Gastrocnemius medialis (tissue), 4 donors: Measurements from ENCODE around the gene RCVRN. TPM values are rescaled to one million over a fixed set of nuclear protein-coding genes. Genes with fewer than 3 reads are reported as not detected.

Source experiments
- ATAC-seq, 2 donors: fragments of 150-250 bp; one replicate each; pipeline ENCODE4 v1.9.1; 2016
- DNase-seq, 2 donors: peaks; one replicate each; pipeline ENCODE4 v3.0.0-alpha.2; 2019
- H3K27ac ChIP-seq, 4 donors: fragments of 200-600 bp; sonication (generic); 1 replicate in 1 of 4; 2 replicates in 3 of 4; pipeline ENCODE4 v1.5.1; 2016 to 2018; ENCODE audit warnings: mild to moderate bottlenecking in 2 of 4, moderate library complexity in 1 of 4
- H3K27me3 ChIP-seq, 3 donors: fragments of 200-600 bp; sonication (generic) in 2 of 3; 1 replicate in 1 of 3; 2 replicates in 2 of 3; pipeline versions ENCODE4 v1.5.1 to v1.6.0; 2016 to 2019; ENCODE audit warnings: mild to moderate bottlenecking in 1 of 3, moderate library complexity in 1 of 3
- H3K36me3 ChIP-seq, 2 donors: fragments of 200-600 bp; sonication (generic) in 1 of 2; one replicate each; pipeline ENCODE4 v1.5.1; 2017 to 2018
- H3K4me1 ChIP-seq, 2 donors: fragments of 200-600 bp; sonication (generic) in 1 of 2; one replicate each; pipeline ENCODE4 v1.5.1; 2016 to 2017; ENCODE audit warnings: mild to moderate bottlenecking in 2 of 2
- H3K4me3 ChIP-seq, 4 donors: fragments of 200-600 bp; sonication (generic) in 3 of 4; 1 replicate in 1 of 4; 2 replicates in 3 of 4; pipeline ENCODE4 v1.5.1; 2016 to 2019; ENCODE audit warnings: mild to moderate bottlenecking in 2 of 4
- H3K9me3 ChIP-seq, 3 donors: fragments of 200-600 bp; sonication (generic) in 2 of 3; 1 replicate in 1 of 3; 2 replicates in 2 of 3; pipeline ENCODE4 v1.5.1; 2016 to 2019
- POLR2A ChIP-seq, 2 donors: fragments of 450-650 bp; IDR thresholded peaks; one replicate each; pipeline ENCODE4 v1.6.1; 2017; ENCODE audit warnings: antibody characterized with exemption in 2 of 2, mild to moderate bottlenecking in 2 of 2, moderate library complexity in 2 of 2
- in situ Hi-C, 4 donors: fragments of 200-750 bp; cut with MboI; loops; one replicate each; pipeline versions ENCODE4 v1.15.0 to v1.8.0; 2017; ENCODE audit warnings: low sequenced_read_pairs in 4 of 4
- intact Hi-C: fragments of 100-400 bp; cut with DNase I; formaldehyde crosslinking; loops from one replicate; pipeline ENCODE4 v1.15.1; 2023; ENCODE audit warnings: low total_unique reads
- total RNA-seq, 4 donors: library from RNA; depleted of rRNA; stranded (reverse); fragments of >200 nt; gene quantifications; one replicate each; pipeline versions ENCODE4 v1.1.0 to v1.2.3, GENCODE V29; 2016
- TF ChIP-seq, protein P1 (sequence below), 5 experiments: fragments of 450-650 bp in 3 of 5; fragments of 200-600 bp in 2 of 5; sonication (generic) in 2 of 5; IDR thresholded peaks in 4 of 5; conservative IDR thresholded peaks in 1 of 5; 1 replicate in 4 of 5; 2 replicates in 1 of 5; pipeline ENCODE4 v1.5.1; 2016 to 2019; ENCODE audit warnings: antibody characterized with exemption in 5 of 5, mild to moderate bottlenecking in 3 of 5, moderate library complexity in 3 of 5

RCVRN gene
- not detected for total RNA-seq

DNA sequence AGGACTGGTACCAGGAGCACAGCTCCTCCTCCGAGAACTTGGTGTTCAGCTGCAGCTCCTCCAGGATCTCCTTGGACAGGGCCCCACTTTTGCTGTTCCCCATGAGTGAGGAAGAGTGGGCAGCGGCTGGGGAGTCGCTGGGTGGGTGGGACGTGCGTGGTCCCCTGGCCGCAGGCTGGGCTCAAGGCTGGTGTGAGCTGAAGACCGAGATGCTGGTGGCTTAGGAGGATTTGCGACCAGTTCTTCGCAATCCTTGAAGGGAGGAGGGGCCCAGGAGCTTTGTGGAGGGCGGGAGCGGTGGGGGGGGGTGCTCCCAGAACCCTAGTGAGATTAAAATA lies at the start of gene RCVRN:
Gene RCVRN (minus strand): TSS at position 194 of the 338 bp plus-strand sequence. CDS start 91 bp downstream, at position 103.
- TF ChIP-seq, protein P1, sequence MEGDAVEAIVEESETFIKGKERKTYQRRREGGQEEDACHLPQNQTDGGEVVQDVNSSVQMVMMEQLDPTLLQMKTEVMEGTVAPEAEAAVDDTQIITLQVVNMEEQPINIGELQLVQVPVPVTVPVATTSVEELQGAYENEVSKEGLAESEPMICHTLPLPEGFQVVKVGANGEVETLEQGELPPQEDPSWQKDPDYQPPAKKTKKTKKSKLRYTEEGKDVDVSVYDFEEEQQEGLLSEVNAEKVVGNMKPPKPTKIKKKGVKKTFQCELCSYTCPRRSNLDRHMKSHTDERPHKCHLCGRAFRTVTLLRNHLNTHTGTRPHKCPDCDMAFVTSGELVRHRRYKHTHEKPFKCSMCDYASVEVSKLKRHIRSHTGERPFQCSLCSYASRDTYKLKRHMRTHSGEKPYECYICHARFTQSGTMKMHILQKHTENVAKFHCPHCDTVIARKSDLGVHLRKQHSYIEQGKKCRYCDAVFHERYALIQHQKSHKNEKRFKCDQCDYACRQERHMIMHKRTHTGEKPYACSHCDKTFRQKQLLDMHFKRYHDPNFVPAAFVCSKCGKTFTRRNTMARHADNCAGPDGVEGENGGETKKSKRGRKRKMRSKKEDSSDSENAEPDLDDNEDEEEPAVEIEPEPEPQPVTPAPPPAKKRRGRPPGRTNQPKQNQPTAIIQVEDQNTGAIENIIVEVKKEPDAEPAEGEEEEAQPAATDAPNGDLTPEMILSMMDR (IDR thresholded peaks at IDR 0.05 in 4 of 5, conservative IDR thresholded peaks at IDR 0.05 in 1 of 5), result no peak
- no peak for TF ChIP-seq POLR2A (IDR thresholded peaks at IDR 0.05)
- Histone ChIP-seq H3K4me1 (no peaks in the 10 kb centered on the region), H3K4me3 (no peak within 1 kb of the TSS), H3K27ac (no peak within 1 kb of the TSS), H3K27me3 (peaks cover 0 to 7% (median 0%) of the 10 kb centered on the region in 3 donors), H3K36me3 (no peaks in the 10 kb centered on the region), H3K9me3 (no peaks in the 10 kb centered on the region)
- ATAC-seq (no peak), DNase-seq (no peak)
- intact Hi-C loops (no loop called here), in situ Hi-C loops (loop anchor here in 3 of 4 donors (25.0 kb wide), 3 partner anchors 93 to 707 kb away; partner anchors contain the start of gene GSG1L2 (in 1 of the 3))

DNA sequence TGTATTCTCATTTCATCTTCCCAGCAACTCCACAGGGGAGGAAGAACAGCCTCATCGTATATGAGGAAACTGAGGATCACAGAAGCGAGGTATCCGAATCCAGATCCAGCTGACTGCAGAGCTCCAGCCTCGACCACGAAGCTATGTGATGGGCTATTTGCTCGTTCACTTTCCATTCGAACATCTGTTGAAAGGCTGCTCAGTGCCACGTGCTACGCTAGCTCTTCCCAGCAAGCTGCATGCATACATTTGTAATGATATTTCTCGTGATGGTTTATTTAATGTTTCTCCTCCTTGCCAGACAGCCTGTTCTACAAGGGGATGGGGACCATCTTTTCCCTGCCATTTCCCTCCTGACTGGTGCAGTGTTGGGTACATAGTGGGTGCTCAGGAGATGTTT lies 48.4 kb upstream of the RCVRN start:
- in situ Hi-C loops, result loop anchor here in 1 of 4 donors (25.0 kb wide), 1 partner anchor 184 kb away; no protein-coding TSS in a partner anchor

DNA sequence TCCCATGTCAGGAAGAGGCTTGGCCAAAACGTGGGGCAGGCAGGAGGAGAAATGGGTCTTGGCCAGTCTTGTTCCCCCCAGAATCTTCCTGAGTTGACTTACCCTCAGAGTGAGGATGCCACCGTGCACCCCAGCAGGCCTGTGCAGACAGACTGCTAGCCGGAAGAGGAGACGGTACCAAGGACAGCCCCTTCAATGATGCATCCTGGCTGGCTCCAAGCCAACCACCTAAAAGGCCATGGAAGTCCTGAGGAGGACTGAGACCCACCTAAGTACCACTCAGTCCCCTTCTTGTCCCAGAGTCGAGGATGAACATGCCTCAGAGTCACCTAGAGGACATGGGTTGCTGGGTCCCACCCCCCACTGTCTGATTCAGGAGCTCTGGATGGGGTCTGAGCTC lies 46.7 kb upstream of the RCVRN start:
- ATAC-seq (no peak), DNase-seq (no peak)
- Histone ChIP-seq H3K27ac (no peak overlapping the region), H3K9me3 (no peaks in the 10 kb centered on the region), H3K4me3 (no peak overlapping the region), H3K27me3 (no peaks in the 10 kb centered on the region), H3K36me3 (no peaks in the 10 kb centered on the region), H3K4me1 (no peaks in the 10 kb centered on the region)
- no peak for TF ChIP-seq POLR2A (IDR thresholded peaks at IDR 0.05)
- TF ChIP-seq, protein P1 (IDR thresholded peaks at IDR 0.05 in 4 of 5, conservative IDR thresholded peaks at IDR 0.05 in 1 of 5), result no peak
- intact Hi-C loops (no loop called here), in situ Hi-C loops (loop anchor here in 1 of 4 donors (25.0 kb wide), 1 partner anchor 185 kb away; no protein-coding TSS in a partner anchor)

More for the DNA sequence above, 48.4 kb upstream of the RCVRN start:
- TF ChIP-seq POLR2A (IDR thresholded peaks at IDR 0.05), result no peak
- TF ChIP-seq, protein P1 (IDR thresholded peaks at IDR 0.05 in 4 of 5, conservative IDR thresholded peaks at IDR 0.05 in 1 of 5), result no peak
- Histone ChIP-seq H3K9me3 (no peaks in the 10 kb centered on the region), H3K4me3 (no peak overlapping the region), H3K4me1 (no peaks in the 10 kb centered on the region), H3K27ac (no peak overlapping the region), H3K36me3 (no peaks in the 10 kb centered on the region), H3K27me3 (no peaks in the 10 kb centered on the region)
- DNase-seq (no peak), ATAC-seq (no peak)
- intact Hi-C loops, result no loop called here

DNA sequence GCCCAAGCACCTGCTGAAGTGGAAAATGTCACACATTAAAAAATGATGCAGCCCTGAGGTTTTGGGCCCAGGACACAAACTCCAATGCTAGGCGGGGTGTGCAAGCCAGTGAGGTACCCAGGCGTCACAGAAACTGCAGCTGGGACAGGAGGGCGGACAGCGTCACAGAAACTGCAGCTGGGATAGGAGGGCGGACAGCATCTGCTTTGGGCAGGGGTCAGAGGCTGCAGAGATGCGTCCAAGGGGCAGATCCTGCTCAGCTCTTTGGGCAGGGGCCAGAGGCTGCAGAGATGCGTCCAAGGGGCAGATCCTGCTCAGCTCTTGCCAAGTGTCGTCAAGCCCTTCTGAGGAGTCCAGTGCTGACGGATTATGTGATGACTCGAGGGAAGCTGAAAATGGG lies 43.9 kb upstream of the RCVRN start:
- no peak overlapping the region for H3K27ac ChIP-seq
- H3K27me3 ChIP-seq, result no peaks in the 10 kb centered on the region
- ATAC-seq (no peak), DNase-seq (no peak)
- H3K9me3 ChIP-seq, result no peaks in the 10 kb centered on the region
- intact Hi-C loops (no loop called here), in situ Hi-C loops (no loop called here)
- no peaks in the 10 kb centered on the region for H3K36me3 ChIP-seq
- no peak overlapping the region for H3K4me3 ChIP-seq
- no peak for TF ChIP-seq POLR2A (IDR thresholded peaks at IDR 0.05)
- TF ChIP-seq, protein P1 (IDR thresholded peaks at IDR 0.05 in 4 of 5, conservative IDR thresholded peaks at IDR 0.05 in 1 of 5), result no peak
- no peaks in the 10 kb centered on the region for H3K4me1 ChIP-seq

DNA sequence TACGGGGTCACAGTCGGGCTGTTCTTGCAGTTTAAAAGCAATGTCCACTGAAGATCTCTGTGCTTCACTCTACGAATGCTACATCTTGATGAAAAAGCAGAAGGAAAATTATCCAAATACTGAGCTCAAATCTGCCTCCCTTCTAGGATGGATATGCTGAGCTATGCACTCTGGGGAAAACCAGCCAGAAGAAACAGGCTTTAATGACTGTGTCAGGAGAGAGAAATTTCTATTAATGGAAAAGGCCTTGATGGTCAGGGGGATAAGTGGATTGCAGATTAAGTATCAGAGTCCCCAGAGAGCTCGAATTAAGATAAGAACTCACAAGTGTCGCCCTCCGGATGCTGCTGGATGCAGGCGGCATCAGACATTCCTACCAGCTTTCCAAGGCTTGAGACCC lies 39.6 kb upstream of the RCVRN start:
- H3K4me3 ChIP-seq, result no peak overlapping the region
- H3K9me3 ChIP-seq, result no peaks in the 10 kb centered on the region
- H3K4me1 ChIP-seq, result no peaks in the 10 kb centered on the region
- H3K27me3 ChIP-seq, result no peaks in the 10 kb centered on the region
- no peak overlapping the region for H3K27ac ChIP-seq
- no peak for ATAC-seq
- TF ChIP-seq, protein P1 (IDR thresholded peaks at IDR 0.05 in 4 of 5, conservative IDR thresholded peaks at IDR 0.05 in 1 of 5), result no peak
- TF ChIP-seq POLR2A (IDR thresholded peaks at IDR 0.05), result no peak
- intact Hi-C loops, result no loop called here
- in situ Hi-C loops, result no loop called here
- H3K36me3 ChIP-seq, result no peaks in the 10 kb centered on the region
- DNase-seq, result no peak
